Superior temporal gyrus (tissue), 1 donor: Measurements from ENCODE around the gene DNAJC11.
A peak's percentile ranks its signal among the peaks of the same experiment; 100 is the strongest.
"Not testable (repeated sequence)": the region's sequence is repeated elsewhere in the genome, so short reads cannot be mapped to it uniquely, and the experiment has no call there.

ENCODE experiments used
- DNase-seq: peaks from one replicate; pipeline ENCODE4 v3.0.0-alpha.2; 2016; ENCODE audit errors: extremely low spot score

Gene DNAJC11

DNA sequence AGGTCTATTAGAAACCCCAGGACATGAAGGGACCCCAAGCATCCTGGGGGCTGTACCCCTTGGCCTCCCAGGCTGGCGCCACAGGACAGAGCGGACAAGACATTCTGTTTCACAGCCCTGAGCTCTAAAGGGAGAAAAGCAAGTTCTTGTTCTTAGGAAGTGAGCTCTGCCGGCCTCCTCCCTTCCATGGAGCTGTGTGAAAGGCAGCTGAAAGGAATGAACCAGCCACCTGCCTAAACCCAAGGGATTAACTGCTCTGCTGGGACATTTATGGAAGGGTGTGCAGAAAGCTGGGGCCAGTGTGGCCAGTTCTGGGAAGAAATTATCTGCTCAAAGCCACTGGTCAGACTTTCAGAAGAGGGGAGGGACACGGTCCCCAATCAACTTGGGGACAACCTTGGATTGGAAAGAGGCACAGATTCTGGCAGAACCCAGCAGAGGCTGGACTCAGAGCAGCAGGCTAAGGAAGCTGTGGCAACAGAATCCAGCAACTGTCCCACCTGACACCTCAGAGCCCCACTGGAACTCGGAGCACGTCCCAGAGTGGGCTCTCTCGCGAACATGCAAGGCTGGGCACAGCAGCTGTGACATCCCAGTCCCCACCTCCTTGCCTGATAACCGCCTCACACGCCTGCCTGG, 101.1 kb downstream of the DNAJC11 start:
- no peak for DNase-seq

DNA sequence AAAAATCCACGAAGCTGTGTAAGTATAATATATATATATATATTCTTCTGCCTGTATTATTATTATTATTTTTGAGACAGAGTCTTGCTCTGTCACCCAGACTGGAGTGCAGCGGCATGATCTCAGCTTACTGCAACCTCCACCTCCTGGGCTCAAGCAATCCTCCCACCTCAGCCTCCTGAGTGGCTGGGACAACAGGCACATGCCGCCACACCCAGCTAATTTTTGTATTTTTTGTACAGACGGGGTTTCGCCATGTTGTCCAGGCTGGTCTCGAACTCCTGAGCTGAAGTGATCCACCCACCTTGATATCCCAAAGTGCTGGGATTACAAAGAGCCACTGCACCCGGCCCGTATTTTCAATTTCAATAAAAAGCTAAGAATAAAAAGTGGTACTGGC, 101.6 kb downstream of the DNAJC11 start:
- DNase-seq, result not testable (repeated sequence)

DNA sequence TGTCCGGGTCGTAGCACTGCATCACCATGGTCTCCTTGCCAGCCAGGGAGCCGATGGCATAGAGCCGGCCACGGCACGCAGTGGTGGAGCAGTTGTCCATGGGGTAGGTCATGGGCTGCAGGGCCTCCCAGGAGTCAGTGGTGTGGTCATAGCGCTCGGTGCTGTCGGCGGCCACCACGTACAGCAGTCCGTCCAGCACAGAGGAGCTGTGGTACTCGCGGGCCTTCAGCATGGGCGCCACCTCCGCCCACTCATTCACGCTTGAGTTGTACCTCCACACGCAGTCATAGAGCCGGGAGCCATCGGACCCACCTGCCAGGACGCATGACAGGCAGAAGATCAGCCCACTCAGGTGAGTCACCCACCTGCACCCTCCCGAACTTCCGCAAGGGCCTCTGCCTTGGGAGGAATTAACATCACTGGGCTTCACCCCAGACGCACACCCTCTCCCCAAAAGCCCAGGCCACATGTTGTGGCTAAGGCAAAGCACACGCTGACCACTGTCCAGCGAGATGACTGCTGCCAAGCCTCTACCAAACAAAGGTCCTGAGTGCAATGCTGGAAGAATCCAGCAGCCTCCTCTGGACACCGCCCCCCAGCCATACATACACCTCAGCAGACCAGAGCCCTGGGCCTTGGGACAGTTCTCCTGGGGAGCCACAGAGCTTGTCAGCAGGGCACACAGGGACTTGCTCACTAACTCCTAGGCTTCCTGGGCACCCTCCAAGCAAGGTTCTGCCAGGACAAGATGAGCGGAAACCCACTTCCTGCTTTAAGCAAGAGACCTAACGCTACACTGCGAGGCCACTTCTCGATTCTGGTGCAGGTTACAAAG, 102.3 kb downstream of the DNAJC11 start:
- no peak for DNase-seq

DNA sequence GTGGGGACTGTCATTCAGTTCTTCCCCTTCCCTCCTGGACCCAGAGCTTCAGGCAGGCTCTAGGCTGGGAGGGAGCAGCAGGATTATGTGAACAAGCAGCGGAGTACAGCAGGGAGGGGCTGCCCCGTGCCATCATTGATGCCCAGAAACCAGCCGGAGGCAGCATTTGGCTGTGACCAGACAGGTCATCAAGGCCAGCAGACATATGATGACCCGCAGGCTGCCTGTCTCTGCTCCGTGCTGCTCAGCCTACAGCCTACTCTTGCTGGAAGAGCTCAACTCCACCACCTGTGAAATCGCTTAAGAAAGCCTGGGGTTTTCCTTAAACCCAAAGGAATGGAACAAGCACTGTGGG, 103.9 kb downstream of the DNAJC11 start:
- no peak for DNase-seq

DNA sequence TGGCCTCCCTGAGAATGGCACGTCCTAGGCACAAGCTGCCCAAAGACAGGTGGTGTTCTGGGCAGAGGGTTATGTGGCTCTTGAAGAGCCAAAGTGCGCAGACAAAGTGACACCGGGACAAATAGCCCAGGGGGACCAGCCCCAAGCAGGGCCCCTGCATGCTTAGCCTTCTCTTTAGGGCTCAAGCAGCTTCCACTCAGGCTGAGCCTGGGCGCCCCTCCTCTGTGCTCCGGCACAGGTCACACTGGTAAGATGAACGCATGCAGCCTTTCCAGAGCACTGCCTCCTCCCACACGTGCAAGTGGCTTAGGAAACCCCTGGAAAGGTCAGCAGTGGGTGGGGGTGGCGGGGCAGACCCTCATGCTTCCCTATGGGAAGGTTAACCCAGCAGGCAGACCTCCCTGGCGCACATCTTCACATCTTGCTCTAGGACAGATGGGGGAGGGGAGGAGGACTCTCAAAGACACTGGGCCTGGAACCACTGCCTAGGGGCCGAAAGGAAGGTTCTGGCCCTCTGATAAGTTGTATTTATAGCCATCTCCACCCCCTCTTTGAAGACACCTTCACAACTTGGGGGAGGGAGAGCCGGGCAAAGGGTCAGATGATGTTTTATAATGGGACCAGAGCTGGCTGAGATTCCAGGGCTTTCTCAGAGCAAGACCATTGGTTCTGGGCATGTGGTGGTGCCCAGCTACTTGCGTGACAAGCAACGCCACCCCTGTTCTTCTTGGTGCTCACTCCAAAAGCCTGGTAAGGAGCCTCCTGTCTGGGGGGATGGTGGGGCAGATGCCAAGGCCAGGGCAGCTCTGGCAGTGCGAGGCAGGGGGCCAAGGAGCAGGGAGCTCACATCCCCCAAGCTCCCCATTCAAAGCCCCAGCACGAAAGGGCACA, 104.5 kb downstream of the DNAJC11 start:
- no peak for DNase-seq

DNA sequence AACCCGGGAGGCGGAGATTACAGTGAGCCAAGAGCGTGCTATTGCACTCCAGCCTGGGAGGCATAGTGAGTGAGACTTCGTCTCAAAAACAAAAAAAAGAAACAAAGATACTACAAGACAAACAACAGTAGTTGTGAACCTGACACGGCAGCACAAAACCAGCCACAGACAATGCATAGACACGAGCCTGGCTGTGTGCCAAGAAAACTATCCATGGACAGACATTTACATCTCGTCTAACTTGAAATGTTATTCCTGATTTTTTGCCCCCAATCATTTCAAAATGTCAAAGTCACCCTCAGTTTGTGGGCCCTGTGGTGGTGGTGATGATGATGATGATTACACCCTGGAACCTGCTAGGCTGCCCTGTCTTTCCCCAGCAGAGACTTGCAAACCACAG, 105.3 kb downstream of the DNAJC11 start:
- no peak for DNase-seq

DNA sequence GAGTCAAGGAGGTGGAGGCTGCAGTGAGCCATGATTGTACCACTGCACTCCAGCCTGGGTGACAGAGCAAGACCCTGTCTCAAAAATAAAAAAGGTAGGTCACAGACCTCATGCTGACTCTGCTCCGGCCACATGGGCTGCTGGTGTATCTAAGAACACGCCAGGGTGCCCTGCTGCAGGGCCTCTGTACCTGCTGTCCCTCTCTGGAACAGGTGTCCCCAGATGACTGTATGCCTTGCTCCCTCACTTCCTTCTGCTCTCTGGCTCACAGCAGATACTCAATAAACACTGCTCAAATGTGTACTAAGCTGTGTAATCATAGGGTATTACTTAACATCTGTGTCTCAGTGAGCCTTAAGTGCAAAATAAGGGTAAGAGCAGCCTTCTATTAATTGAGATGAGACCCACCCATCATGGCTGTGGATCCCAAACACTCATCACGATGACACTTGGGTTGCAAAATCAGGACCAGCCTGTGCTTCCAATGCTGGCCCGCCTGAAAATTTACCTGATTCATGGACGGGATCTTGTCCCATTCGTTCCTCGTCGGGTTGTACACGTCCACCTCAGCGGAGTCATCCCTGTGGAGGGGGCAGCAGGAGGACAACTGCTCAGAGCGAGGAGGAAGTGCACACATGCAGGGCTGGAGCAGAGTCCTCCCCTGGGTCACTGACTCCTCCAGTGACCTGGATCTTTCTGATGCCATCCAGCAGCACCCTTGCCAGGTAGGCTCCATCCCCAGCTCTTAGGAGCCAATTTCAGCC, 106.5 kb downstream of the DNAJC11 start:
- DNase-seq, result no peak

DNA sequence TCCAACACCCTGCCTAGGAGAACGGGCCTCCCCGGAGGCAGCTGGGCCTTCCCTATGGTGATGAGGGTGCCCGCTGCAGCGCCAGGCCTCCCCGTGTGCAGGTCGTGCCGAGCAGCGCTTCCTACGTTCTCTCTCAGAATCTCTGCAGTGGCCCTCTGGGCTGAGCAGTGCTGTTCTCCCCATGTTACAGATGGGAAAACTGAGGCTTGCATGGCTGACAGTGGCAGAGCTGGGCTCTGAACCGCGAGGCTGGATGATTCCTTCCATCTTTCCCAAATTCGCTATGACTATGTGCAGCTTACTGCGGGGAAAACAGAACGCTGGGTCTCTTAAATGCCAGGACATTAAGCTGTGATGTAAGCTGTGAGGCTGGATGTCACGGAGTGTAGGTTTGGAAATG, 107.8 kb downstream of the DNAJC11 start:
- no peak for DNase-seq

DNA sequence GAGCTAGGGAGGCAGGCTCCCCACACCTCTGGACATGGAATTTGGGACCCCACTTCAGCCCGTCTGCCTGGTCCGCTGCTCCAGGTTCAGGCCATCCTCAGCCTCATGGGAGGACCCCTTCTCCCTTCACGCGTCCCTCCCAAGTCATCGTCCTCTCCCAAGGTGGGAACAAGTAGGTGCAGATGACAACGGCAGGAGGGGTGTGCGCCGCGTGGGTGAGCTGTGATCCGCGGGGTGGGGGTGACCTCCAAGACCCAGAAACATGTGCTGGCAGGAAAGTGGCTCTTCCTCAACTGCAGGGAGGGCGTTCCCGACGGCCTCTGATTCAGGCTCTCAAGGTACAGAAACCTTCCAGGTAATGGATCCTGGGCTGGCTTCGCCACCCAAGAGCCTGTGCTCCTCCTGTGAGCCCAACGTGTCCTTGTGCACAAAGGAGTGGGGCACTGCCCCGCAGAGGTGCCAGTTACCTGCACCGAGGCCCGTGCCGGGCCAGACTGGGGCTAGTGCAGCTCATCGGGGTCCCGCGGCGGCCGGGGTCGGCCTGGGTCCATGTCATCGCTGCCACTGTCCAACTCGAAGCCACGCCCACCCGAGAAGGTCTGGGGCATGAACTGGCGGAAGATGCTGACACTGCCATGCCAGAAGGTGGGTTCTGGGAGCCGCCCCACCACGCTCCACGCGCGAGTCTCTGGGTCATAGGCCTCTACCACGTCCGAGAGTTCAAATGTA, 108.6 kb downstream of the DNAJC11 start:
- DNase-seq, result no peak

DNA sequence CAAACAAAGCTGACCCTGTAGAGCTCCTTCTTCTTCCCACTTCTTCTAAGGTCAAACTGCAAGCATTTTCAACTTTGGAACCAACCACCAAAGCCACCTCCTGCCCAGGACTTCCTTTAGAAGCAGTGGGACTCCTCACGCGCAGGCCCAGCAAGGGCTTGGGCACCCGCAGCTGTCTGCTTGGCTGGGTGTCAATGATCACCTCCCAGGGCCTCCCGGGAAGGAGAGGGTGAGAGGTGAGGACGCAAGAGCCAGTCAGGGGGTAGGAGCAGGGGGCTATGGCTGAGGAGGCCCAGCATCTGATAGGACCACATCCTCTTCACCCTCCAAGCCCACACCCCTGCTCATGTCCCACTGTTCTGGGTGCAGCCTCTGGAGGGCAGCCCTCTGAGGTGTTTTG, 109.2 kb downstream of the DNAJC11 start:
- no peak for DNase-seq

DNA sequence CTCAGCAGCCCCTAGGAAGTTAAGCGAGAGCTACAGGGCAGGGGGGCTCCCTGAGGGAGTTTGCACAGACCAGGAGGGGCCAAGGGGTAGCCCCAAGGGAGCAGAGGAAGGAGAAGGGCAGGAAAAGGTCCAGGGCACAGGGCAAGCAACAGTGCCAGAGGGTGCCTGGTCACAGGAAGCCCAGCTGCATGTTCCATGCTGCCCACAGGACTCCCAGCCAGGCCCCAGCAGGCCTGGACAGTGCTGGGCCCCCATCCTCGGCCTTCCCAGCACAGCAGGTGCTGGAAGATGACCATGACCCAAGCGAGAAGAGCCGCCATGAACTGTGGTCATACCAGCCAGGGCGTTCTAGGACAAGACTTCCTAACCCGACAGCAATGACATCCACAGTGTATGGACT, 110.0 kb downstream of the DNAJC11 start:
- no peak for DNase-seq

DNA sequence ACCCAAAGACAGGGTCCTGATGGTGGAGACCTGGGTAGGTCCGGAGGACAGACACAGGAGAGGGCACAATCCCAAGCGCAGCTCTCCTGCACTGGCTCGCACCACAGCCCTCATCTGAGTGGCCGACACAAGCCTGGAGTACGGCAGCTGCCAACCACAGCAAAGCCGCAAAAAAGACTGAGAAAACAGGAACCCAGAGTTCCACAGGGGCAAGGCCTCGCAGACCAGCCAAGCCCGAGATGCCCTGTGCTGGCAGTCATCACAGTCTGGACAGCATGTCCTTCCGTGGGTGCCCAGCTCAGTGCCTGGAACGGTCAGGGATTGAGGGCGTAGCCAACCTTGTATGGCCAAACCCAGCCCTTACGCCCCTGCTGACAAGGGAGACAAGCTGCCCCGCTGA, 110.4 kb downstream of the DNAJC11 start:
- no peak for DNase-seq

DNA sequence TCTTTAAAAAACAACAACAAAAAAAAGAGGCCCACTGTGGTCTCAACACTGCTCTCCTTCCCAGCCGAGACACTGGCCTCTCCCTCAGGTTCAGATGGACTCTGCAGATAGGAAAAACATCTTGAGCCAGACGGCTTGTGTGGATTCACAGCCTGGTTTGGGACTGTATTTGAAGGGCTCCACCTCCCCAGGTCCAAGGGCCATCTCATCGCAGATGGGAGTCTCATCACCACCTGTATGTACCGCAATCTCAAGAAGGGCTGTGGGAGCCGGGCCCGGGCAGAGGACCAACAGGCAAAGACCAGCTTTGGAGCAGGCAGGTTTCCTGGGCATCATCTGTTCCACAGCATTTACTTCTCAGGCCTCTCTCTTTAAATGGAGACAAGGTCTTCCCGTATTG, 111.6 kb downstream of the DNAJC11 start:
- DNase-seq, result no peak

DNA sequence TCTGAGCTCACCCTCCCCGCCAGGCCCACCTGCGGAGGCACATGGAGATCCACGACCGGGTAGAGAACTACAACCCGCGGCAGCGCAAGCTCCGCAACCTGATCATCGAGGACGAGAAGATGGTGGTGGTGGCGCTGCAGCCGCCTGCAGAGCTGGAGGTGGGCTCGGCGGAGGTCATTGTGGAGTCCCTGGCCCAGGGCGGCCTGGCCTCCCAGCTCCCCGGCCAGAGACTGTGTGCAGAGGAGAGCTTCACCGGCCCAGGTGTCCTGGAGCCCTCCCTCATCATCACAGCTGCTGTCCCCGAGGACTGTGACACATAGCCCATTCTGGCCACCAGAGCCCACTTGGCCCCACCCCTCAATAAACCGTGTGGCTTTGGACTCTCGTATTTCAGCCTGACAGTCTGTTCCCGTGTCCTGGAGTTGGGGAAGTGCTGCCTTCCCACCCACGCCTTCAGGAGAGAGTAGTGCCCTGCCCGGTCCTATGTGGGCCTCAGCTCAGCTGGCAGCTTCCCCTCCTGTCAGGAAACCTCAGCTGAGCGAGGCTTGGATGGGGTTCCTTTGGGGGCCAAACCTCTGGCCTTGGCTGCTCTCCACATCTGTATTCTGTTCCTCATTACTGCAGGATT, 112.6 kb downstream of the DNAJC11 start:
- DNase-seq, result no peak

DNA sequence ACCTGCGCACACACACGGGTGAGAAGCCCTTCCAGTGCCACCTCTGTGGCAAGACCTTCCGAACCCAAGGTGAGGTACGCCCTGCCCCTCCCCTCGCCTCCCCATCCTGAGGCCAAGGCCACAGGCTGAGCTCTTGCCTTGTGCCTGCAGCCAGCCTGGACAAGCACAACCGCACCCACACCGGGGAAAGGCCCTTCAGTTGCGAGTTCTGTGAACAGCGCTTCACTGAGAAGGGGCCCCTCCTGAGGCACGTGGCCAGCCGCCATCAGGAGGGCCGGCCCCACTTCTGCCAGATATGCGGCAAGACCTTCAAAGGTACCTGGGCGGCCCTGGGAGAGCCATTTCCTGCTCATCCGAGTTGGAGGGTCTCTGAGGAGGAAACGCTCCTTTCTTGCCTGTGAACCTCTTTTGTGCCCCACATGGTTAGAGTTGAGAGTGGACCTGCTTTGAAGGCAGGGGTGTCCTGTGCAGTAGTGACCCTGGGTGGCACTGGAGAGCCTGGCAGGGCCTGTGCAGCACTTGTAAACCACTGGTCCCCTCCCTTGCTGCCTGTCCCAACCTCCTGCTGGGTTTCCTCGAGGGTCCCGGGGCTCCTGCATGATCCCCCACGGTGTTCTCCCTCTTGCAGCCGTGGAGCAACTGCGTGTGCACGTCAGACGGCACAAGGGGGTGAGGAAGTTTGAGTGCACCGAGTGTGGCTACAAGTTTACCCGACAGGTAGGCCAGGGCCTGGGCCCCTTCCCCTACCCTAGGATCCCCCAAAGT, 113.3 kb downstream of the DNAJC11 start:
- no peak for DNase-seq

DNA sequence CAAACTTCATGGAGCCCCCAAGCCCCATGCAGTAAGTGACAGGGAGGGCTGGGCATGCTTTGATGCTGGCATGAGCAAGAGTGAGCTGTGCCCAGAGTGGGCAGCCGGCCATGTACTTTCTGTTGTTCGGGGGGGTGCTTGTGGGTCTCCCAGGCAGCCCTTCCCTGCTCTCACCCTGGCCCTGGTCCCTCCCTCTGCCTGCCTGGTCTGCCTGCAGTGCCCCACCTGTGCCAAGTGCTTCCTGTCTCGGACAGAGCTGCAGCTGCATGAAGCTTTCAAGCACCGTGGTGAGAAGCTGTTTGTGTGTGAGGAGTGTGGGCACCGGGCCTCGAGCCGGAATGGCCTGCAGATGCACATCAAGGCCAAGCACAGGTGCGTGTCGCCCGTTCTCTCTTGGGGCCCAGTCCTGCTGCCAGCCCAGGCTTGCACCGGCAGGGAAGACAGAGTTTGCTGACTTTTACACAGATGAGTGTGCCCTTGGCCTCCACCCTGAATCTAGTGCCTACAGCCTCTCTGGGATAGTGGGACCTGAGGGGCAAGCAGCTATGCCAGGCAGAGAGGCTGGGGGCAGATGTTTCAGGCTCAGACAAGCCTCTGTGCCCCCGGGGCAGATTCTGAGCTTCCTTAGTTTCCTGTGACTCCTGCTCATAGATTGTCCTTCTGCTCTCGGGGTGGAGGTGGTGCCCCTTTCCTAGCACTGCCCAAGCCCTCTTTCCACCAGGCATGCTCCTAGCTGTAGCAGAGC, 114.2 kb downstream of the DNAJC11 start:
- peak; percentile 64 for DNase-seq

DNA sequence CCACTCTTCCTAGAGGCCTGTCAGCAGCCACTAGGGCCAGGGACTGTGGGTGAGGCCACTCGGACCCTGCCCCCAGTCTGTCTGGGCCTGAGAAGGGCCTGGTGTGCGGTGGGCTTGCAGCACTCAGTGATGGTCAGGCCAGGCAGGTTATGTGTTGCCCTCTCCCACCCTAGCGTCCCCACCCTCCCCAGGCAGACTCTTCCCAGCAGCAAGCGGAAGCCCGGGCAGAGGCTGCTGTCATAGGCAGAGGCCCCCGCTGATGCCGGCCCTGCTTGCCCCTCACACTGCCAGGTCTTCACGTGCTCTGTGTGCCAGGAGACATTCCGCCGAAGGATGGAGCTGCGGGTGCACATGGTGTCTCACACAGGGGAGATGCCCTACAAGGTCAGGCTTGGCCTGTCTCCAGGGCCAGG, 115.2 kb downstream of the DNAJC11 start:
- DNase-seq, result no peak

DNA sequence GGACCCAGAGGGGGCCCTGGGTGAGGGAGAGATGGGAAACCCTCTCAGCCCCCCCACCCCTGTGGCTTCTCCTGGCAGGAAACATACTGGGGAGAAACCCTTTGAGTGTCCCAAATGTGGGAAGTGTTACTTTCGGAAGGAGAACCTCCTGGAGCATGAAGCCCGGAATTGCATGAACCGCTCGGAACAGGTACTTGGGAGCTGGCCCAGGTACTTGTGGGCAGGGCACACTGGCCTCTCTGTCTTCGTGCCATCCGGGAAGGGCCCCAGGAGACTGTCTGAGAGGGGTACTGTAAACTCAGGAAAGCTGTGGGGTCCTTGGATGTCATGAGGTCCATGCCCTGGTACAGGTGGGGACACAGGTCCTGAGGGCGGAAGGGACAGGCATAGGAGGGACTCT, 115.8 kb downstream of the DNAJC11 start:
- no peak for DNase-seq

DNA sequence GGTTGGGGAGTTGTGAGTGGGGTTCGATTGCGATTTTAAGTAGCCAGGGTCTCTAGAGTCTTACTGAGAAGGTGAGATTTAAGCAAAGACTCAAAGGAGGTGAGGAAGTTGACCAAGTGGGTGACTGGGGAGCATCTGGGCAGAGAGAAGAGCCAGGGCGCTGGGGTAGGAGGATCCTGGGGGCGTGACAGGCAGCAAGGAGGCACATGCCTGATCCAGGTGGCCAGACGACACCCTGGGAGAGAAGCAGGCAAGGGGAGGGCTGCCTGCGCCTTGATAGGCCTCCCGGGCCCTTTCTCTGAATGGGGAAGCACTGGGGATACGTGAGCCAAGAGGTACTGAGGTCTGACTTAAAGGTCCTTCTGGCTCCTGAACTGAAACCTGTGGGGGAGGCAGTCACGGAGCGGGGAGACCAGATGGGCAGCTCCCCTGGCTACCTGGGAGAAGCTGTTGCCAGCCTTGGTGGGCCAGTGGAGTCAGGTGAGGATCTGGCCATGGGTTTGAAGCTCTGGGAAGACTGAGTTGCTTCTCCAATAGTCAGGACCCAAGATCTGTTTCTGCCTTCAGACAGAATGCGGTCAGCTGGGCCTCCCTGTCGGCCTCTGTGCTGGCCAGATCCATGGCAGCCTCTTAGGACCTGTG, 116.4 kb downstream of the DNAJC11 start:
- DNase-seq, result no peak
